Nephron progenitor cell (in vitro differentiated cells): ENCODE results near the gene TRIM3.
A peak's percentile ranks its signal among the peaks of the same experiment; 100 is the strongest.

Experiments
- DNase-seq: peaks from one replicate; pipeline ENCODE4 v3.0.0; 2021
- H3K27ac Mint-ChIP-seq: 2 replicates; pipeline ENCODE4 v1.8.0; 2021; ENCODE audit warnings: mild to moderate bottlenecking, moderate library complexity, mixed read lengths
- H3K27me3 Mint-ChIP-seq: 2 replicates; pipeline ENCODE4 v1.8.0; 2021; ENCODE audit warnings: mild to moderate bottlenecking, low read depth, mixed read lengths; ENCODE audit not compliant: poor library complexity
- H3K36me3 Mint-ChIP-seq: 2 replicates; pipeline ENCODE4 v1.8.0; 2021; ENCODE audit warnings: low read depth, mixed read lengths
- H3K4me1 Mint-ChIP-seq: 2 replicates; pipeline ENCODE4 v1.8.0; 2021; ENCODE audit warnings: mixed read lengths
- H3K4me3 Mint-ChIP-seq: 2 replicates; pipeline ENCODE4 v1.8.0; 2021; ENCODE audit warnings: mild to moderate bottlenecking, moderate library complexity, mixed read lengths
- H3K9me3 Mint-ChIP-seq: 2 replicates; pipeline ENCODE4 v1.8.0; 2021; ENCODE audit warnings: mild to moderate bottlenecking, moderate library complexity, mixed read lengths
- CTCF ChIP-seq: fragments of 200-600 bp; sonication (generic); IDR thresholded peaks from 2 replicates; pipeline ENCODE4 v1.5.0; 2021; ENCODE audit warnings: antibody characterized with exemption

The TRIM3 gene

GRCh38 chr11:6482441-6482840, 8.7 kb upstream of the TRIM3 start:
- TF ChIP-seq CTCF, result no peak
- no peak for DNase-seq
- Mint-ChIP-seq H3K9me3 (no peaks in the 10 kb centered on the region), H3K27ac (peak overlapping the region; percentile 46), H3K27me3 (no peaks in the 10 kb centered on the region), H3K4me3 (peak overlapping the region; percentile 96), H3K4me1 (peaks cover 40% of the 10 kb centered on the region), H3K36me3 (peaks cover 29% of the 10 kb centered on the region)

GRCh38 chr11:6481924-6482275, 8.2 kb upstream of the TRIM3 start:
- TF ChIP-seq CTCF, result no peak

GRCh38 chr11:6481012-6481923, 7.5 kb upstream of the TRIM3 start, which contains the start of the genes ARFIP2 and TIMM10B:
Gene ARFIP2, minus strand, starts transcription at chr11:6481331. Its CDS starts 910 bp downstream, at chr11:6480421.
Gene TIMM10B, plus strand, starts transcription at chr11:6481501. Its CDS starts 16 bp downstream, at chr11:6481517.
- H3K27ac Mint-ChIP-seq, result peak within 1 kb of the TSS; percentile 98
- H3K27me3 Mint-ChIP-seq, result no peaks in the 10 kb centered on the region
- H3K36me3 Mint-ChIP-seq, result peaks cover 34% of the 10 kb centered on the region
- DNase-seq, result peak; percentile 97
- H3K4me3 Mint-ChIP-seq, result peak within 1 kb of the TSS; percentile 96
- no peak for TF ChIP-seq CTCF
- H3K4me1 Mint-ChIP-seq, result peaks cover 40% of the 10 kb centered on the region
- H3K9me3 Mint-ChIP-seq, result no peaks in the 10 kb centered on the region

More at GRCh38 chr11:6481924-6482275, 8.2 kb upstream of the TRIM3 start:
- peak overlapping the region; percentile 96 for H3K4me3 Mint-ChIP-seq
- H3K27me3 Mint-ChIP-seq, result no peaks in the 10 kb centered on the region
- no peak for DNase-seq
- H3K27ac Mint-ChIP-seq, result peak overlapping the region; percentile 98
- peaks cover 34% of the 10 kb centered on the region for H3K36me3 Mint-ChIP-seq
- H3K4me1 Mint-ChIP-seq, result peaks cover 40% of the 10 kb centered on the region
- H3K9me3 Mint-ChIP-seq, result no peaks in the 10 kb centered on the region

- H3K4me3 Mint-ChIP-seq, result peak overlapping the region; percentile 96
- DNase-seq, result no peak
- no peaks in the 10 kb centered on the region for H3K9me3 Mint-ChIP-seq
- H3K36me3 Mint-ChIP-seq, result peaks cover 34% of the 10 kb centered on the region
- no peak for TF ChIP-seq CTCF
- peaks cover 40% of the 10 kb centered on the region for H3K4me1 Mint-ChIP-seq
- peak overlapping the region; percentile 98 for H3K27ac Mint-ChIP-seq
- H3K27me3 Mint-ChIP-seq, result no peaks in the 10 kb centered on the region
These were observed 6.7 kb upstream of the TRIM3 start for GRCh38 chr11:6480299-6480914.

- H3K4me3 Mint-ChIP-seq, result no peak overlapping the region
- peaks cover 49% of the 10 kb centered on the region for H3K4me1 Mint-ChIP-seq
- no peak overlapping the region for H3K27ac Mint-ChIP-seq
- H3K9me3 Mint-ChIP-seq, result no peaks in the 10 kb centered on the region
- H3K27me3 Mint-ChIP-seq, result no peaks in the 10 kb centered on the region
- no peak for TF ChIP-seq CTCF
- DNase-seq, result no peak
- peaks cover 21% of the 10 kb centered on the region for H3K36me3 Mint-ChIP-seq
These were observed 2.8 kb upstream of the TRIM3 start for GRCh38 chr11:6476571-6476970.
